SK-N-SH (cell line): ENCODE results near the gene SHROOM2. TPM values are rescaled to one million over a fixed set of nuclear protein-coding genes. Genes with fewer than 3 reads are reported as not detected.

Experiments used
- CTCF ChIA-PET: fragments of 300-600, 350-600 bp; formaldehyde crosslinking; extraction: SDS; loops from one replicate; lab custom pipeline; 2021; lab: Yijun Ruan, JAX
- POLR2A ChIA-PET: fragments of 350-600 bp; sonication (Branson Sonifier 250); formaldehyde crosslinking; extraction: SDS; loops from one replicate; lab custom pipeline; 2020; ENCODE audit warnings: antibody characterized with exemption, inconsistent platforms; lab: Yijun Ruan, JAX
- DNase-seq: peaks from one replicate; pipeline ENCODE4 v3.0.0; 2012
- H2AFZ ChIP-seq: fragments of 200-600 bp; sonication (generic); 2 replicates; pipeline ENCODE4 v1.8.1; 2016; ENCODE audit warnings: antibody characterized with exemption, mild to moderate bottlenecking, low read depth
- H3F3A ChIP-seq: fragments of 200-600 bp; sonication (generic); replicated peaks from 2 replicates; pipeline ENCODE3; 2016; ENCODE audit warnings: antibody characterized with exemption, mild to moderate bottlenecking; ENCODE audit not compliant: insufficient read depth
- H3K27ac ChIP-seq, 2 experiments: fragments of 200-500 bp in 1 of 2; fragments of 200-600 bp in 1 of 2; sonication (Bioruptor generic) in 1 of 2; sonication (generic), shearing (Covaris generic) in 1 of 2; 2 replicates each; pipeline versions ENCODE4 v1.5.1 to v1.6.1; 2014 to 2016; ENCODE audit warnings: low read depth in 2 of 2, inconsistent platforms in 1 of 2, low read length in 1 of 2, mild to moderate bottlenecking in 1 of 2, mixed read lengths in 1 of 2
- H3K27me3 ChIP-seq: fragments of 200-600 bp; sonication (generic), shearing (Covaris generic); 2 replicates; pipeline ENCODE4 v1.6.1; 2016; ENCODE audit warnings: mixed run types; ENCODE audit not compliant: insufficient read depth
- H3K36me3 ChIP-seq, 2 experiments: fragments of 200-500 bp in 1 of 2; fragments of 200-600 bp in 1 of 2; sonication (Bioruptor generic) in 1 of 2; sonication (generic) in 1 of 2; replicated peaks in 1 of 2; 2 replicates each; pipeline versions ENCODE3 to v1.5.1; 2014 to 2016; ENCODE audit warnings: low read length in 1 of 2, mild to moderate bottlenecking in 1 of 2; ENCODE audit not compliant: insufficient read depth in 2 of 2, control insufficient read depth in 1 of 2
- H3K4me1 ChIP-seq, 2 experiments: fragments of 200-500 bp in 1 of 2; fragments of 200-600 bp in 1 of 2; sonication (Bioruptor generic) in 1 of 2; sonication (generic), shearing (Covaris generic) in 1 of 2; 2 replicates each; pipeline versions ENCODE4 v1.5.1 to v1.6.1; 2014 to 2016; ENCODE audit warnings: low read depth in 1 of 2, low read length in 1 of 2, mixed run types in 1 of 2; ENCODE audit not compliant: insufficient read depth in 2 of 2, control insufficient read depth in 1 of 2
- H3K4me2 ChIP-seq: fragments of 200-600 bp; sonication (generic), shearing (Covaris generic); 2 replicates; pipeline ENCODE4 v1.6.1; 2017; ENCODE audit warnings: mixed run types
- H3K4me3 ChIP-seq, 2 experiments: fragments of 200-500 bp in 1 of 2; fragments of 200-600 bp in 1 of 2; sonication (Bioruptor generic) in 1 of 2; sonication (generic), shearing (Covaris generic) in 1 of 2; 2 replicates each; pipeline versions ENCODE4 v1.5.1 to v1.8.1; 2014 to 2016; ENCODE audit warnings: low read depth in 2 of 2, inconsistent platforms in 1 of 2, low read length in 1 of 2, mild to moderate bottlenecking in 1 of 2, mixed read lengths in 1 of 2, moderate library complexity in 1 of 2
- H3K79me2 ChIP-seq: fragments of 200-600 bp; sonication (generic); 2 replicates; pipeline ENCODE4 v1.8.1; 2017; ENCODE audit warnings: mild to moderate bottlenecking; ENCODE audit not compliant: insufficient read depth
- H3K9ac ChIP-seq: fragments of 200-600 bp; sonication (generic); 2 replicates; pipeline ENCODE4 v1.6.1; 2017; ENCODE audit warnings: mixed run types
- H3K9me2 ChIP-seq: fragments of 200-600 bp; sonication (generic); 2 replicates; pipeline ENCODE4 v1.6.1; 2017; ENCODE audit warnings: mixed run types
- H3K9me3 ChIP-seq: fragments of 200-600 bp; sonication (generic); 2 replicates; pipeline ENCODE4 v1.6.1; 2017; ENCODE audit warnings: mixed run types, mild to moderate bottlenecking, moderate library complexity
- H4K20me1 ChIP-seq: fragments of 200-600 bp; sonication (generic); 2 replicates; pipeline ENCODE4 v1.6.1; 2017; ENCODE audit warnings: mild to moderate bottlenecking, mixed run types; ENCODE audit not compliant: insufficient read depth
- CHD2 ChIP-seq: fragments of 150-350 bp; IDR thresholded peaks from 2 replicates; pipeline ENCODE4 v1.6.1; 2018; ENCODE audit warnings: low read length; ENCODE audit not compliant: partially characterized antibody
- CTCF ChIP-seq: fragments of 200-600 bp; sonication (generic); IDR thresholded peaks from 2 replicates; pipeline ENCODE4 v1.6.1; 2017; ENCODE audit warnings: antibody characterized with exemption, mild to moderate bottlenecking, moderate library complexity
- ELF1 ChIP-seq: IDR thresholded peaks from 2 replicates; pipeline ENCODE4 v1.4.0; 2012
- FOXJ3 ChIP-seq: sonication (generic); formaldehyde crosslinking; IDR thresholded peaks from 2 replicates; pipeline ENCODE4 v1.5.1; 2020; ENCODE audit warnings: mild to moderate bottlenecking, missing genetic modification reagents
- IRF3 ChIP-seq: fragments of 150-350 bp; IDR thresholded peaks from 2 replicates; pipeline ENCODE4 v1.6.1; 2016; ENCODE audit warnings: mild to moderate bottlenecking, low read depth, low read length
- MAX ChIP-seq: IDR thresholded peaks from 2 replicates; pipeline ENCODE4 v1.4.0; 2012; ENCODE audit warnings: low read depth
- MEF2A ChIP-seq: IDR thresholded peaks from 2 replicates; pipeline ENCODE4 v1.4.0; 2012; ENCODE audit warnings: low read depth, borderline replicate concordance
- MXI1 ChIP-seq: IDR thresholded peaks from 2 replicates; pipeline ENCODE4 v1.6.1; 2012; ENCODE audit warnings: mild to moderate bottlenecking, low read depth, low read length, improper control_type of control experiment
- NRF1 ChIP-seq: IDR thresholded peaks from 2 replicates; pipeline ENCODE4 v1.6.1; 2012; ENCODE audit warnings: low read depth, mild to moderate bottlenecking, low read length
- POLR2AphosphoS5 ChIP-seq: IDR thresholded peaks from 2 replicates; pipeline ENCODE4 v1.6.1; 2012; ENCODE audit warnings: low read depth, low read length
- RCOR1 ChIP-seq: fragments of 150-350 bp; IDR thresholded peaks from 2 replicates; pipeline ENCODE4 v1.6.1; 2017; ENCODE audit warnings: antibody characterized with exemption, low read length
- RFX5 ChIP-seq: IDR thresholded peaks from 2 replicates; pipeline ENCODE4 v1.6.1; 2012; ENCODE audit warnings: mild to moderate bottlenecking, improper control_type of control experiment, low read length
- SIN3A ChIP-seq: IDR thresholded peaks from 2 replicates; pipeline ENCODE4 v1.6.1; 2012; ENCODE audit warnings: low read depth, mild to moderate bottlenecking, low read length, moderate library complexity, borderline replicate concordance
- SMC3 ChIP-seq: IDR thresholded peaks from 2 replicates; pipeline ENCODE4 v1.6.1; 2012; ENCODE audit warnings: low read depth, low read length, improper control_type of control experiment
- TCF12 ChIP-seq: IDR thresholded peaks from 2 replicates; pipeline ENCODE4 v1.4.0; 2012
- TEAD4 ChIP-seq: IDR thresholded peaks from 2 replicates; pipeline ENCODE4 v1.4.0; 2012; ENCODE audit warnings: mild to moderate bottlenecking, borderline replicate concordance; ENCODE audit not compliant: insufficient read depth
- ZBTB33 ChIP-seq: IDR thresholded peaks from 2 replicates; pipeline ENCODE4 v1.4.0; 2012; ENCODE audit warnings: low read depth, borderline replicate concordance
- WGBS: methylation state at CpG from one replicate; pipeline ENCODE4 v1.1.6; 2017; ENCODE audit warnings: low lambda C conversion rate; 5-methylcytosine and 5-hydroxymethylcytosine counted together
- polyA plus RNA-seq, 3 experiments: library from polyadenylated mRNA; depleted of rRNA; stranded (reverse); fragments of >200 nt; gene quantifications; 2 replicates each; pipeline ENCODE4 v1.2.3, GENCODE V29; 2012

SHROOM2 gene
- polyA plus RNA-seq, 1 of the 3 experiments (the other 2 are of a cell fraction), result not detected

- WGBS, result 26% methylated on average over 3 of the region's 5 CpGs
- no peak for DNase-seq
- H3K4me1 ChIP-seq, result no peaks in the 10 kb centered on the region
- no peaks in the 10 kb centered on the region for H4K20me1 ChIP-seq
- H3K79me2 ChIP-seq, result no peaks in the 10 kb centered on the region
- no peaks in the 10 kb centered on the region for H3K9me2 ChIP-seq
- no peak overlapping the region for H3K4me3 ChIP-seq
- H3F3A ChIP-seq, result no peaks in the 10 kb centered on the region
- H3K9ac ChIP-seq, result no peak overlapping the region
- no peak overlapping the region for H3K4me2 ChIP-seq
- H3K27me3 ChIP-seq, result no peaks in the 10 kb centered on the region
- no peak overlapping the region for H3K27ac ChIP-seq
- no peaks in the 10 kb centered on the region for H3K9me3 ChIP-seq
- TF ChIP-seq CHD2 (no peak), POLR2AphosphoS5 (no peak), RFX5 (no peak), MEF2A (no peak), SIN3A (no peak), ELF1 (no peak), SMC3 (no peak), TEAD4 (no peak), FOXJ3 (no peak)
- H2AFZ ChIP-seq, result no peak overlapping the region
- POLR2A ChIA-PET, result no interaction called here
- CTCF ChIA-PET, result interaction anchor here (1.7 kb wide), 1 partner anchor 11 kb away, joined by 4 read pairs; no protein-coding TSS in a partner anchor
- H3K36me3 ChIP-seq, result no peaks in the 10 kb centered on the region
Observed at GRCh38 chrX:9923357-9923756, 137.1 kb downstream of the SHROOM2 start.

- Histone ChIP-seq H3K9ac (no peak overlapping the region), H3K4me3 (no peak overlapping the region), H2AFZ (no peak overlapping the region), H3K36me3 (no peaks in the 10 kb centered on the region), H3K27ac (no peak overlapping the region), H4K20me1 (no peaks in the 10 kb centered on the region), H3K9me2 (no peaks in the 10 kb centered on the region), H3K9me3 (no peaks in the 10 kb centered on the region), H3F3A (no peaks in the 10 kb centered on the region), H3K4me2 (no peak overlapping the region), H3K4me1 (no peaks in the 10 kb centered on the region), H3K27me3 (no peaks in the 10 kb centered on the region), H3K79me2 (no peaks in the 10 kb centered on the region)
- TF ChIP-seq TCF12 (no peak), MAX (no peak), FOXJ3 (no peak), CTCF (no peak), IRF3 (no peak), NRF1 (no peak), RCOR1 (no peak), MXI1 (no peak), ZBTB33 (no peak)
- no peak for DNase-seq
- 30% methylated on average over 9 of the region's 9 CpGs for whole genome bisulfite sequencing
- ChIA-PET CTCF (no interaction called here), POLR2A (no interaction called here)
Observed at GRCh38 chrX:9926002-9926401, 139.8 kb downstream of the SHROOM2 start.
